WERI-Rb-1 (cell line): Measurements from ENCODE around the gene CHRNA9.

Experiments
- DNase-seq: peaks from one replicate; pipeline ENCODE4 v3.0.0-alpha.2; 2020
- H3K27ac ChIP-seq: fragments of 250-450 bp; sonication (Bioruptor Pico); 2 replicates; pipeline ENCODE4 v1.5.1; 2020; ENCODE audit warnings: mild to moderate bottlenecking, moderate library complexity
- H3K27me3 ChIP-seq: fragments of 250-450 bp; sonication (Bioruptor Pico); 2 replicates; pipeline ENCODE4 v1.5.1; 2021; ENCODE audit warnings: mild to moderate bottlenecking, low read depth, moderate library complexity; ENCODE audit not compliant: insufficient read depth, severe bottlenecking
- H3K36me3 ChIP-seq: fragments of 250-450 bp; sonication (Bioruptor Pico); 2 replicates; pipeline ENCODE4 v1.5.1; 2020; ENCODE audit warnings: mild to moderate bottlenecking, moderate library complexity
- H3K4me3 ChIP-seq: 2 replicates; pipeline ENCODE4 v1.5.1; 2011; ENCODE audit warnings: low read depth, mild to moderate bottlenecking, control low read depth, low read length
- H3K9me3 ChIP-seq: fragments of 250-450 bp; sonication (Bioruptor Pico); 2 replicates; pipeline ENCODE4 v1.5.1; 2021; ENCODE audit warnings: mild to moderate bottlenecking, moderate library complexity; ENCODE audit not compliant: severe bottlenecking
- TF ChIP-seq, protein P1 (sequence below): IDR thresholded peaks from 2 replicates; pipeline ENCODE4 v1.5.1; 2011; ENCODE audit warnings: low read depth, mild to moderate bottlenecking, control low read depth, inconsistent platforms, low read length

Gene CHRNA9

DNA sequence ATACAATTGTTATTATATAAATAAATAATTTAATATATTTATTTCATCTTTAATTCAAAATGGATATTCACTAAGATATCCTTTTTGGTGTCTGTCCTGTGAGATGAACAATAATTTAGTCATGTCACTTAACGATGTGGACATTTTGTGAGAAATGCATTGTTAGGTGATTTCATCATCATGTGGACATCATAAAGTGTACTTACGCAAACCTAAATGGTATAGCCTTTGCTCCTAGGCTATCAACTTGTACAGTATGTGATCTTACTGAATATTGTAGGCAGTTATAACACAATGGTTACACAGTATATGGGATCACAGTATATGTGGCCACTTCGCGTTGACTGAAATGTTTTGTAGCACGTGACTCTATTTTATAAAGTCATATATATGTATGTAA lies 20.2 kb upstream of the CHRNA9 start:
- no peaks in the 10 kb centered on the region for H3K27me3 ChIP-seq
- TF ChIP-seq, protein P1, sequence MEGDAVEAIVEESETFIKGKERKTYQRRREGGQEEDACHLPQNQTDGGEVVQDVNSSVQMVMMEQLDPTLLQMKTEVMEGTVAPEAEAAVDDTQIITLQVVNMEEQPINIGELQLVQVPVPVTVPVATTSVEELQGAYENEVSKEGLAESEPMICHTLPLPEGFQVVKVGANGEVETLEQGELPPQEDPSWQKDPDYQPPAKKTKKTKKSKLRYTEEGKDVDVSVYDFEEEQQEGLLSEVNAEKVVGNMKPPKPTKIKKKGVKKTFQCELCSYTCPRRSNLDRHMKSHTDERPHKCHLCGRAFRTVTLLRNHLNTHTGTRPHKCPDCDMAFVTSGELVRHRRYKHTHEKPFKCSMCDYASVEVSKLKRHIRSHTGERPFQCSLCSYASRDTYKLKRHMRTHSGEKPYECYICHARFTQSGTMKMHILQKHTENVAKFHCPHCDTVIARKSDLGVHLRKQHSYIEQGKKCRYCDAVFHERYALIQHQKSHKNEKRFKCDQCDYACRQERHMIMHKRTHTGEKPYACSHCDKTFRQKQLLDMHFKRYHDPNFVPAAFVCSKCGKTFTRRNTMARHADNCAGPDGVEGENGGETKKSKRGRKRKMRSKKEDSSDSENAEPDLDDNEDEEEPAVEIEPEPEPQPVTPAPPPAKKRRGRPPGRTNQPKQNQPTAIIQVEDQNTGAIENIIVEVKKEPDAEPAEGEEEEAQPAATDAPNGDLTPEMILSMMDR, result no peak
- H3K36me3 ChIP-seq, result no peaks in the 10 kb centered on the region
- no peak for DNase-seq
- no peaks in the 10 kb centered on the region for H3K9me3 ChIP-seq
- H3K27ac ChIP-seq, result no peak overlapping the region
- H3K4me3 ChIP-seq, result no peak overlapping the region

DNA sequence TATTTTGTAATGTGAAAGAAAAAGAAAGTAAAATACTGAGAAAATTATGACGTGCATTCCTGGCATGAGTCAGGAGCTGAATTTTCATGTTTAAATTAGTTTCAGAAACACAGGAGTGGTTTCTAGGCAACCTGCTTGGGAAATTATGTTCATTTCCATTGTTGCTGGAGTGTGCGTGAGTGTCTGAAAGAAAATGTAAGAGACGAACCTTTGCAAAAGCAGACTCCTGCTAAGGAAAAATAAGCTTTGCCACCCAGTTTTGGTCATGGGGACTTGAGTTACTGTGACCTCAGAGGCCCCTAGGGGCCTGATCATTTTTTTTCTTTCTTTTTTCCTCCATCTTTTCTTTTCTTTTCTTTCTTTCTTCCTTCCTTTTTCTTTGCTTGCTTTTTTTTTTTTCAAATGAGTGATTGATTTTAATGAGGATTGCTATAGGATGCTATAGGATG lies 18.8 kb upstream of the CHRNA9 start:
- TF ChIP-seq, protein P1, result no peak
- Histone ChIP-seq H3K4me3 (no peak overlapping the region), H3K9me3 (no peaks in the 10 kb centered on the region), H3K27ac (peak overlapping the region; percentile 87), H3K27me3 (no peaks in the 10 kb centered on the region), H3K36me3 (no peaks in the 10 kb centered on the region)
- DNase-seq, result no peak

DNA sequence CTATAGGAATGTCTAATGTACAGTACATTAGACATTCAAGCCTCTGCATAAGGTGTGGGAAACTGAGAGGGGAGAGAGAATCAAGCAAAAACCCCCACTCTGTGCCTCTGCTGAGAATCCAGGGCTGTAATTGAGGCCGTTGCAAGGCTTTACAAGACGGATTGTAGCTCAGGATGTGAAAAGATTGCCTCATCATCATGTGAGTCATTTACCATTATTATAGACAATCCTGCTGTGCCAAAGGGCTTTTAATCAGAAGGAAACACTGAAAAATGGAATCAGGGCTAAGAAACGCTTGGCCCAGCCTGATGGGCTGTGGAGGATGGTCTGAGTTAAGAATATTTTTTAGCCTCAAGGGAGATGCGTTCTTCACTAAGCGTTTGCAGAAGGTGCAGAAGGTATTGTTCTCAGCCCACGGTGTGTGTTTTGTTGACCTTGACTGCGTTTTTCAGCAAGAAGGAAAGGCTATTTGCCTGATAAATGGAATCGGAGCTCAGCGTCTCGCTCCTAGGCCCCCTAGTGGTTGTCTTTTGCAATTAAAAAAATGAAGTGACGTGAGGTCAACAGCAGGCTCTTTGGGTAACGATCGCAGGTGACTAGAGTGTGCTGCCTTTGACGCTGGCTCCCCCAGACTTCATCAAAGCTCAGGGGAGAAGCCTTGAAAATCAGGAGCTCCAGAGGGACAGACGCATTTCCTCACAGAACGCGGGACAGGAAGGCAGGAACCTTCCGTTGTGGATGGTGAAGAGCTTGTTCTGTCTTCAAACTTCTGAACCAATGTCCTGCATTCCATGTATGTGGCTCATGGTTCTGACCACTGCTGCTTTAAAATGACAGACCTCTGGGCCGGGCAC lies 18.1 kb upstream of the CHRNA9 start:
- Histone ChIP-seq H3K4me3 (peak overlapping the region; percentile 22), H3K9me3 (no peaks in the 10 kb centered on the region), H3K36me3 (no peaks in the 10 kb centered on the region), H3K27me3 (no peaks in the 10 kb centered on the region), H3K27ac (peak overlapping the region; percentile 87)
- TF ChIP-seq, protein P1, result peak; percentile 73
- peak; percentile 75 for DNase-seq

DNA sequence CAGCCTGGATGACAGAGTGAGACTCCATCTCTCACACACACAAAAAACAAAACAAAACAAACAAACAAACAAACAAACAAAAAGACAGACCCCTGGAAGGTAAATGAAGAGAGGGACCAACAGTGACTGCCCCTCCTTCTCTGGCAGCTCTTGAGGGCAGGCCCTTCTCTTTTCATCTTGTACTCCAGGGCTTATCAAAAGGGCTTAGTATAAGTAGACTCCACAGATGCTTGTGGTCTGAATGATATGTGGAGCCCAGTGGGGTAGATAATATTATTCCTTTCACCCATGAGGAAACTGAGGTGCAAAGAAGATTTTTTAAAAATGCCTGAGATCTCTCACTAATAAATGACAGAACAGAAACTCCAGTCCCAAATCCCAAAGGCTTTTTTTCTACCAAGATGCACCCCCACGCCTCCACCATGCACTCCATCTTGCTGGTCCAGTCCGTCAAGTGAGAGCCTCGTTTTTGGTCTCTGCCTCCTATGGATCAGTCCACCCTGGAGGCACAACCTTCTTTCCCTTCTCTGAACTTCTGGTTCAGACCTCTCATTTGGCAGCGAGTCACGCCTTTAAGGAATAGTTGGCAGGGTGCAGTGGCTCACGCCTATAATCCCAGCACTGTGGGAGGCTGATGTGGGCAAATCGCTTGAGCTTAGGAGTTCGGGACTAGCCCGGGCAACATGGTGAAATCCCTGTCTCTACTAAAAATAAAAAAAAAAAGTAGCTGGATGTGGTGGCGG lies 17.0 kb upstream of the CHRNA9 start:
- Histone ChIP-seq H3K36me3 (no peaks in the 10 kb centered on the region), H3K27ac (0 out of 2 replicates have a peak overlapping the region, but pooled peaks have one; percentile 16), H3K27me3 (no peaks in the 10 kb centered on the region), H3K9me3 (no peaks in the 10 kb centered on the region), H3K4me3 (no peak overlapping the region)
- DNase-seq, result no peak
- TF ChIP-seq, protein P1, result no peak

DNA sequence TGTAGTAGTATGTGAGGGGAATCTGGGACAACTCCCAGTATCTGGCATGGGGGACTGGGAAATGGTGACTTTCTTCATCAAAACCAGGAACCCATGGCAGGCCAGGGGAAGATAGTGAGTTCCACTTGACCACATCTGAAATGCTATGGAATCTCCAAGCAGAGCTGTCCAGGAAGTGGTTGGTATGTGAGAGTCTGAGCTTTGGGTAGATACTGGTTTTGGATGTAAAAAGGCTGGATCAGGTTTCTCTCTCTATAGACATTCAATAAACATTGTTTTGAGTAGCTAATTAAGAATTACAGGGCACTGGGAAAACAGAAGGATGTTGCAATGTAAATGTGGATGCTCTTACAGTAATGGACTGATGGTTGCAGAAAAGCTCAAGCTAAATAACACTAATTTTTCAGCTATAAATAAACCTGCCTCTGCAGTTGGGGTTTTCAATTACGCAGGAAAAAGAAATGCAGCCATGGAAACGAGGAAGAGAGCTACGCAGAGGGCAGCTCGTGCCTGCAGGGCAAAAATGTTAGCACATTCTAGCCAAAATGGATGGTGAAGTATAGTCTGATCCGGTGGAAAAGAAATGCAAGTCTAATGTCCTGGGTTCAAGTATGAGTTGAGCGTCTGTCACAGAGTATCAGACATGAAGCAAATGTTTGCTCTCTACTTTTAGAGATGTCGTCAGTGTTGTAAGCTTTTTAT lies 13.4 kb upstream of the CHRNA9 start:
- DNase-seq, result no peak
- H3K4me3 ChIP-seq, result no peak overlapping the region

More for the DNA sequence above, 13.4 kb upstream of the CHRNA9 start:
- Histone ChIP-seq H3K27ac (no peak overlapping the region), H3K9me3 (no peaks in the 10 kb centered on the region), H3K36me3 (no peaks in the 10 kb centered on the region), H3K27me3 (no peaks in the 10 kb centered on the region)
- TF ChIP-seq, protein P1, result no peak
